Gastrocnemius medialis (tissue), 4 donors: ENCODE results near the gene OSTF1.

Experiments used
- POLR2A ChIP-seq, 2 donors: fragments of 450-650 bp; IDR thresholded peaks; one replicate each; pipeline ENCODE4 v1.6.1; 2017; ENCODE audit warnings: antibody characterized with exemption in 2 of 2, mild to moderate bottlenecking in 2 of 2, moderate library complexity in 2 of 2
- TF ChIP-seq, protein P1 (sequence below), 5 experiments: fragments of 450-650 bp in 3 of 5; fragments of 200-600 bp in 2 of 5; sonication (generic) in 2 of 5; IDR thresholded peaks in 4 of 5; conservative IDR thresholded peaks in 1 of 5; 1 replicate in 4 of 5; 2 replicates in 1 of 5; pipeline ENCODE4 v1.5.1; 2016 to 2019; ENCODE audit warnings: antibody characterized with exemption in 5 of 5, mild to moderate bottlenecking in 3 of 5, moderate library complexity in 3 of 5

DNA sequence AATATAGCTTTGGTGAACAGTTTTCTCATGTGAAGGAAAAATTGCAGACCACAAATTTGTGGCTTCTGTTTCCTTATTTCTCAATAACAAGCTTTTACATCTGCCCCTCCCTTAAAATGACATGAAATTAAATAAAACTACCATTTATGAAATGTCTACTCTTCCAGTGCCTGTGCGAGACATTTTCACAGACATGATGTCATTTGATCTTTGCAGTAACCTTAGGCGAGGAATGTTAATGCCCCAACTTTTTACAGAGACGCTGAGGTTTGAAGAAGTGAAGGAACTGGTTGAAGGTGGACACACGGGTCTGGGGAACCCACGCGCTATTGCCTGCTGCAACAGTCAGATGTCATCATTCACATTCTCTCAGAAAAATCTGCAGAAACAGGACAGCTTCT lies 61.5 kb downstream of the OSTF1 start:
- TF ChIP-seq, protein P1, sequence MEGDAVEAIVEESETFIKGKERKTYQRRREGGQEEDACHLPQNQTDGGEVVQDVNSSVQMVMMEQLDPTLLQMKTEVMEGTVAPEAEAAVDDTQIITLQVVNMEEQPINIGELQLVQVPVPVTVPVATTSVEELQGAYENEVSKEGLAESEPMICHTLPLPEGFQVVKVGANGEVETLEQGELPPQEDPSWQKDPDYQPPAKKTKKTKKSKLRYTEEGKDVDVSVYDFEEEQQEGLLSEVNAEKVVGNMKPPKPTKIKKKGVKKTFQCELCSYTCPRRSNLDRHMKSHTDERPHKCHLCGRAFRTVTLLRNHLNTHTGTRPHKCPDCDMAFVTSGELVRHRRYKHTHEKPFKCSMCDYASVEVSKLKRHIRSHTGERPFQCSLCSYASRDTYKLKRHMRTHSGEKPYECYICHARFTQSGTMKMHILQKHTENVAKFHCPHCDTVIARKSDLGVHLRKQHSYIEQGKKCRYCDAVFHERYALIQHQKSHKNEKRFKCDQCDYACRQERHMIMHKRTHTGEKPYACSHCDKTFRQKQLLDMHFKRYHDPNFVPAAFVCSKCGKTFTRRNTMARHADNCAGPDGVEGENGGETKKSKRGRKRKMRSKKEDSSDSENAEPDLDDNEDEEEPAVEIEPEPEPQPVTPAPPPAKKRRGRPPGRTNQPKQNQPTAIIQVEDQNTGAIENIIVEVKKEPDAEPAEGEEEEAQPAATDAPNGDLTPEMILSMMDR (IDR thresholded peaks at IDR 0.05 in 4 of 5, conservative IDR thresholded peaks at IDR 0.05 in 1 of 5): no peak
- TF ChIP-seq POLR2A (IDR thresholded peaks at IDR 0.05): no peak
